Ramos (cell line): Measurements from ENCODE around the gene CACNA1C.
"Not testable (repeated sequence)": the region's sequence is repeated elsewhere in the genome, so short reads cannot be mapped to it uniquely, and the experiment has no call there.

ENCODE experiments used
- in situ Hi-C: fragments of 300-500 bp; cut with MboI; formaldehyde crosslinking; loops from one replicate; pipeline ENCODE4 v1.14.3; 2022; ENCODE audit warnings: low sequenced_read_pairs; ENCODE audit not compliant: unreplicated experiment

Gene CACNA1C

GRCh38 chr12:2070440-2071045, 17.8 kb downstream of the CACNA1C start:
- in situ Hi-C loops = no loop called here

DNA sequence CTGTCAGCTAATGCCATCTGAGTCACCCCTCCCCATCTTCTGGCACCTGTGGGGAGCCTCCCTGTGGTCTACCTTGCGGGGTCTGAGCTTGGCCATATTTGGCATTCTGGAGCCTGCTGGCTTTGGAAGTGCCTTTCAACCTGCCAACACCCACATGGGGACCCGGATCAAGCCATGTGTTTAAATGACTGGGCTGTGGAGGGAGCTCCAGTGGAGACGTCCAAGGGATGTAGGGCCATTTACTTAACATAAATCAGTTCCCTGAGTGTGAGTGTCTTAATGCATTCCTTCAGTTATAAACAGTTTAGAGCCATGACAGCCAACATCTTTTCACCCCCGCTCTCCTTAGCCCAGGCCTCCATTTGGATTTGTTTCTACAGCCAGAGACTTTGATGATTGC, 22.0 kb downstream of the CACNA1C start:
- in situ Hi-C loops = no loop called here

DNA sequence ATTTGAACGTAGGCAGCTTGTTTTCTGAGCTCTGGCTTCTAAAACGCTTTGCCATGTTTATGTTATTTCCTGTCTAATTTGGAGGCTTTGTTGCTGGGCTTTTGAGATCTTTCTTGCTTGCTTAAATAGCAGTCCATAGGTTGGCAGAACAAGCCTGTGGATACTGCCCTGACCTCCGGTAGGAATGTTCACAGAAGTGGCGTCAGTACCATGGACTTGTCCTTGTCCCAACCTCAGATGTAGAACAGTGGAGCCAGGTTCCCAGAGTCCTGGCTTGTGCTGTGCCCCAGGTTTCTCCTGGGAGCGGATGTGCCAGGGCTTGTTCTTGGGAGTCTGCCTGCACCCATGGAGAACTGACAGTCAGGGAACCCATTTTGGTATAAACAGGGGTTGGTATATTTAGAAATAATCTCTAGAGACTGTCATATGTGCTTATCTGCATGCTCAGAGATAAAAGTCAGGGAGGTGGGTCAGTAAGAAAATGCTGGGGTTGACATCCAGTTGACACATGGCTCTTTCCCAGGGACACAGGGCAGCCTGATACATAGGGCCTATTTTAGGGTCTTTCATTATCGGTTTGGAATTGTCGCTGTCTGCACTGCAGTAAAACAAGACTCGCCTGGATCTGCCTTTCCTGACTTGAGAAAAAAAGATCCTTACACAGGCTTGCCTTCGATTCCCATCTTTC, 22.9 kb downstream of the CACNA1C start:
- in situ Hi-C loops = no loop called here

GRCh38 chr12:2076196-2076570, 23.4 kb downstream of the CACNA1C start:
- in situ Hi-C loops = no loop called here

DNA sequence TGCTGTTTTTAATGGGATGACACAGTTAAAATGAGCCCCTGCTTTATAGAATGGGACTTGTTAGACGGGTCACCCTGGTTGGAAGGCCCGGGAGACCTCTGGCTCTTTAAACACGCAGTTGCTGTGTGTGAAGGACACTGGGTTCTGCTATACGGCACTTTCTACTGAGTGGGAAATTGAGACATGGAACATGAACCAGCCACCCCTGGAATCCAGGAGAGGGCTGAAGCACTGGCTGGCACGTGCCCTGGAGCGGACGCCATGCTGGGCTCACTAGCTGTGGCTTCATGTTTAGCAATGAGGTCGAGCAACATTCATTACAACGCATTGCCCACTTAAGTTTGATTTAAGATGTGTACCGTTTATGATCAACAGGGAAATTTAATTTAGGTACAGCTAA, 23.9 kb downstream of the CACNA1C start:
- in situ Hi-C loops = no loop called here

- in situ Hi-C loops = no loop called here
These were observed 27.8 kb downstream of the CACNA1C start for GRCh38 chr12:2080604-2081003.

DNA sequence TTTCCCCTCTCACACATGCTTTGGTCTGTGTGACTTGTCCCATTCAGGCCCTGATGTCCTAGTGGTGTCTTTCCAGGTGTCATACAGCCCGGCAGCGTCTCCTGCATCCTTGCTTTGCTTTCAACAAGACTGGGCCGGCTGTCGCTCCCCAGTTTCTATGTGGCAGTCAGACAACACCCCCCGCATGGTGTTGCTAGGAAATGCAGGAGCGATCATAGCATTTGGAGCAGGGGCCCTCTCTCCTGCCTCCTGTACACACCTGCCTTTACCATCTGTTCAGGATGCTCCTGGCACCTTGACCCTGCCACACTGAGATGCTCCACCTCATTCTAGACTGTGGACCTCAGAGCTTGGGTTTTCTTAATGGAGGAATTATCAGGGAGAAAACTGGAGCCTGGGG, 29.5 kb downstream of the CACNA1C start:
- in situ Hi-C loops = no loop called here

- in situ Hi-C loops = no loop called here
These were observed 30.2 kb downstream of the CACNA1C start for GRCh38 chr12:2083008-2083407.

GRCh38 chr12:2083561-2083960, 30.8 kb downstream of the CACNA1C start:
- in situ Hi-C loops = no loop called here

GRCh38 chr12:2084553-2085296, 31.9 kb downstream of the CACNA1C start:
- in situ Hi-C loops = no loop called here

DNA sequence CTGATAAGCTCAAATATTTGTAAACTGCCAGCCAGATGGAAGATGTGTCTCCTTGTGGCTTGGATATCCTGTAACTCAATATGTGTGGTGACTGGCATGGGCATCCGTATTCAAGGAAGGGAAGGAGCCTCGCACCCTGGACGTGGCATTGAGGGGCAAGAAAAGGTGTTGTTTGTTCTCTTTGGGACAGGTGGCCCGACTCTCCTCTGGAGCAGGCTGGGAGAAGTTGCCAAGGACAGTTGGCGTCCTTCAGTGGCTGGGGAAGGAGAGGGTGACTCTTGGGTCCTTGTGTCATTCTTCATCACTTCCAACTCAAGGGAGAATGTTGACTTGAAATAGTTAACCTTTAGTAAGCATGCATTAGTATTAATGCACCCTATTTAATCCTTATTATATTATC, 39.6 kb downstream of the CACNA1C start:
- in situ Hi-C loops = no loop called here

- in situ Hi-C loops = no loop called here
These were observed 40.1 kb downstream of the CACNA1C start for GRCh38 chr12:2092890-2093289.

DNA sequence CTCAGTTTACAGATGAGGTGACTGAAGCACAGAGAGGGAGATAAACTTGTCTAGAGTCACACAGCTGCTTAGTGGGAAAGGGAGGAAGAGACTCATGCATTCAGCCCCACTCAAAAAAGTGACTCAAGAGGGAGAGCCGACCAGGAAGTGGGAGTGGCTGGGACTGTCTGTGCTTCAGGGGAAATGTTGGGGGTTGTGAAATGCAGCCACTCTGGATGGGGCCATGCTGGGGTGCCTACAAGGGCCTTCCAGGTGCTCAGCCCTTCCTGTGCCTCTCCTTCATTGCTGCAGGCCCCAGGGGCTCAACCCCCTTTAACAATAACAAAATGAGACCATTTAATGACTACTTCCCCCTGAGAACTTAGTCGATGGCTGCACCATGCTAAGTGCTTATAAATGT, 41.8 kb downstream of the CACNA1C start:
- in situ Hi-C loops = no loop called here

DNA sequence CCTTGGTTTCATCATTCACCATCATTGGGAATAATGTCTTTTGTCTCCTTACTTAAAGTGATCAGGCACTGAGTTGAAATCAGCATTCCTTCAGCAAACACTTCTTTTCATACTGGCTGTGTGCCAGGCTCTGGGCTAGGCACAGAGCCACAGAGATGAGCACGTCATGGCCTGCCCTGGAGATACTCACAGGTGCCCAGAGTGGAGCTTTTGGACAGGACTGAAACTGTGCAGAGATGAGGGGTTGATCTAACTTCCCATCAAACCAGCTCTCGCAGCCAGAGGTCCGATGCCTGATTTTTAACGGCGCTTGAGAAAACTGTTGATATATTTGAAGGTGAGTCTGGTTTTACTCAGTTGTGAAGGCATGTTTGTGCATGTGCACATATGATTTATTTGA, 43.1 kb downstream of the CACNA1C start:
- in situ Hi-C loops = no loop called here

DNA sequence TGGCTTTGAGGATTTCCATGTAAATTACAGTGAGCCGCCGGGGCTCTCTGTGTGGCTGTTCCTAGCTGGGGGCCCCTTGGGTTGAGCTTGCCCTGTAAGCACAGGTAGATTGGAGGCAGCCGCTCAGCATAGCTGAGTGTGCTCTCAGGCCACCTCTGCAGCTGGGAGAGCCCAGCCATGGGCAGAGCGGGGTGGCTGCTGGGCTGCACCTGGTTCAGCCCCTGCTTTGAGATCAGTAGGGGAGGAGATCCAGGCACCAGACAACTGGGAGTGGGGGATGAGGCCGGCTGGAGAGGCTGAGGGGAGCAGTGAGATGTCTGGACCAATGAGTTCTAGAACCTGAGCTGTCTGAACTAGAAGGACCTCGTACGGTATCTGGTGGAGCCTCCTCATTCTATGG, 44.8 kb downstream of the CACNA1C start:
- in situ Hi-C loops = no loop called here

DNA sequence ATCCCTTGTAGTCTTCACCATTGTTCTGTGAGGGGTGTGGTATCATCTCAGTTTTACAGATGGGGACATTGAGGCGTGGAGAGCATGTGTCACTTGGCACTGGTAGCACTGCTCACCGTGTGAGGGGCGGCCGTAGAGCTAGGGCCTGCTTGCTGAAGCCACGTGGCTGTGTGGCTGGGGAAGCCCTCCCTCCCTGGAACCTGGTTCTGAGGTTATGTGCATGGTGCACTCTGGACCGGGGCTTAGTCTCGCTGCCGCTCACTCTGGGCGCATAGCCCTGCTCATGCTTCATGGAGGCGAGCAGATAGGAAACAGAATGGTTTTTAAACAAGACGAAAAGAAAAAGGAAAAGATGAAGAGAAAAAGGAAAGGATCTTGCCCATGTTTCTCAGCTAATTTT, 46.1 kb downstream of the CACNA1C start:
- in situ Hi-C loops = no loop called here

GRCh38 chr12:2099595-2099994, 46.8 kb downstream of the CACNA1C start:
- in situ Hi-C loops = no loop called here

DNA sequence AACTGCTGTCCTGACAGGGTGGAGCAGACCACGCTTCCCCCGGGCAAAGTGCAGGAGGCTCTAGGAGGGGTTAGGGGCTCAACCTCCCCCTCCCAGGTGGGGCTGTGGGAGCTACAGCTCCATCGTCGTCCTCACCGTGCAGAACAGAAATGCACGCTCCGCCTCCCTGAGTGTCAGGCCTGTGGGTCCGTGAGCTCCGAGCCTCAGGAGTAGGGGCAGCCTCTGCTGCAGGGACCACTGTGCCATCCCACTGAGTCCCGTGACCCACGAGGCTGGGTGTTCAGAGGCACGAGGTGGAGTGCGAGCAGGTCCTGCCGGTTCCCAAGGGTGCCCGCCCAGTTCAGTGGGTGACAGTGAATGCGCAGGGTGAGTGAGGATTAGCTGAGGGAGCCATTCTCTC, 48.6 kb downstream of the CACNA1C start:
- in situ Hi-C loops = no loop called here

GRCh38 chr12:2101771-2102170, 49.0 kb downstream of the CACNA1C start:
- in situ Hi-C loops = no loop called here

- in situ Hi-C loops = not testable (repeated sequence)
These were observed 49.9 kb downstream of the CACNA1C start for GRCh38 chr12:2102736-2103135.

DNA sequence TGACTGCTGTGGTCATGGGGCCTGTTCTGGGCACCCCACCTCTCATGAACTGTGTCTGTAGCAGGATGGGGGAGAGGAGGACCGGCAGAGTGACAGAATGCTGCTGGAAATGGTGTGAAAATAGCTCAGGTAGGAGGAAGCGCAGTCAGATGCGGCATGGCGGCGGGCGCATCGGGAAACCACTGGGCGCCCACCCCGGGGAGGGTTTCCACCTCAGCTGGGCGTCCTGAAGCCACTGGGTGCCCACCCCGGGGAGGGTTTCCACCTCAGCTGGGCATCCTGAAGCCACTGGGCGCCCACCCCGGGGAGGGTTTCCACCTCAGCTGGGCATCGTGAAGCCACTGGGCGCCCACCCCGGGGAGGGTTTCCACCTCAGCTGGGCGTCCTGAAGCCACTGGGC, 52.6 kb downstream of the CACNA1C start:
- in situ Hi-C loops = not testable (repeated sequence)

- in situ Hi-C loops = no loop called here
These were observed 55.4 kb downstream of the CACNA1C start for GRCh38 chr12:2108166-2108565.
